Measurements from ENCODE around the gene IFRD1.

DNA sequence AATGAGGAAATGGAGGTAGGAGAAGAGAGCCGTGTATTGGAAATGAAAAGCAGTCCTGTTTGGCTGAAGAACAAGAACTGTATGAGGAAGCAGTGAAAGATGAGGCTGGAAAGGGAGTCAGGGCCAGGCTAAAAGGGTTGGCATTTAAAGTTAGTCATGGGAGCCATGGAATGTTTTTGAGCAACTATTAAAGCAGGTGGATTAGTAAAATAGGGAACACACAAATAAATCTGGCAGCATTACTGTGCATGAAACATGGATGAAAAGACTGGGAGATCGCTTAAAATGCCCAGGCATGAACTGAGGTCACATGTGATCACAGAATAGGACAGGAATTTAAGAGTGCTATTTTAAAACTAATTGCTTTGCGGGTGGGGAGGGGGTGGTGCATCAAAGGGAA lies 1.4 kb upstream of the IFRD1 start:
- TF ChIP-seq, protein P1, sequence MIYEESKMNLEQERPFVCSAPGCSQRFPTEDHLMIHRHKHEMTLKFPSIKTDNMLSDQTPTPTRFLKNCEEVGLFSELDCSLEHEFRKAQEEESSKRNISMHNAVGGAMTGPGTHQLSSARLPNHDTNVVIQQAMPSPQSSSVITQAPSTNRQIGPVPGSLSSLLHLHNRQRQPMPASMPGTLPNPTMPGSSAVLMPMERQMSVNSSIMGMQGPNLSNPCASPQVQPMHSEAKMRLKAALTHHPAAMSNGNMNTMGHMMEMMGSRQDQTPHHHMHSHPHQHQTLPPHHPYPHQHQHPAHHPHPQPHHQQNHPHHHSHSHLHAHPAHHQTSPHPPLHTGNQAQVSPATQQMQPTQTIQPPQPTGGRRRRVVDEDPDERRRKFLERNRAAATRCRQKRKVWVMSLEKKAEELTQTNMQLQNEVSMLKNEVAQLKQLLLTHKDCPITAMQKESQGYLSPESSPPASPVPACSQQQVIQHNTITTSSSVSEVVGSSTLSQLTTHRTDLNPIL (CRISPR knock-in tag; IDR thresholded peaks at IDR 0.05; ENCODE audit: low read depth): no peak
- no peak for TF ChIP-seq TCF4 (CRISPR knock-in tag; IDR thresholded peaks at IDR 0.05; ENCODE audit: borderline replicate concordance)
- TF ChIP-seq ARNTL (CRISPR knock-in tag; IDR thresholded peaks at IDR 0.05; ENCODE audit: borderline replicate concordance, low read depth): no peak
- no peak for TF ChIP-seq ESRRG (CRISPR knock-in tag; IDR thresholded peaks at IDR 0.05)
- TF ChIP-seq, protein P2, sequence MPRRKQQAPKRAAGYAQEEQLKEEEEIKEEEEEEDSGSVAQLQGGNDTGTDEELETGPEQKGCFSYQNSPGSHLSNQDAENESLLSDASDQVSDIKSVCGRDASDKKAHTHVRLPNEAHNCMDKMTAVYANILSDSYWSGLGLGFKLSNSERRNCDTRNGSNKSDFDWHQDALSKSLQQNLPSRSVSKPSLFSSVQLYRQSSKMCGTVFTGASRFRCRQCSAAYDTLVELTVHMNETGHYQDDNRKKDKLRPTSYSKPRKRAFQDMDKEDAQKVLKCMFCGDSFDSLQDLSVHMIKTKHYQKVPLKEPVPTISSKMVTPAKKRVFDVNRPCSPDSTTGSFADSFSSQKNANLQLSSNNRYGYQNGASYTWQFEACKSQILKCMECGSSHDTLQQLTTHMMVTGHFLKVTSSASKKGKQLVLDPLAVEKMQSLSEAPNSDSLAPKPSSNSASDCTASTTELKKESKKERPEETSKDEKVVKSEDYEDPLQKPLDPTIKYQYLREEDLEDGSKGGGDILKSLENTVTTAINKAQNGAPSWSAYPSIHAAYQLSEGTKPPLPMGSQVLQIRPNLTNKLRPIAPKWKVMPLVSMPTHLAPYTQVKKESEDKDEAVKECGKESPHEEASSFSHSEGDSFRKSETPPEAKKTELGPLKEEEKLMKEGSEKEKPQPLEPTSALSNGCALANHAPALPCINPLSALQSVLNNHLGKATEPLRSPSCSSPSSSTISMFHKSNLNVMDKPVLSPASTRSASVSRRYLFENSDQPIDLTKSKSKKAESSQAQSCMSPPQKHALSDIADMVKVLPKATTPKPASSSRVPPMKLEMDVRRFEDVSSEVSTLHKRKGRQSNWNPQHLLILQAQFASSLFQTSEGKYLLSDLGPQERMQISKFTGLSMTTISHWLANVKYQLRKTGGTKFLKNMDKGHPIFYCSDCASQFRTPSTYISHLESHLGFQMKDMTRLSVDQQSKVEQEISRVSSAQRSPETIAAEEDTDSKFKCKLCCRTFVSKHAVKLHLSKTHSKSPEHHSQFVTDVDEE (CRISPR knock-in tag; IDR thresholded peaks at IDR 0.05): no peak

All from SK-N-SH treated with all-trans-retinoic acid at 6 μM for 48 hours (cell line).